ENCODE measurements around the gene TSPOAP1. TPM values are rescaled to one million over a fixed set of nuclear protein-coding genes. Genes with fewer than 3 reads are reported as not detected.

TSPOAP1 gene
- total and polyA plus RNA-seq, 2 of the 13 experiments (the other 11 are each of a cell fraction or from before 2014, with no cell fraction given): not detected

DNA sequence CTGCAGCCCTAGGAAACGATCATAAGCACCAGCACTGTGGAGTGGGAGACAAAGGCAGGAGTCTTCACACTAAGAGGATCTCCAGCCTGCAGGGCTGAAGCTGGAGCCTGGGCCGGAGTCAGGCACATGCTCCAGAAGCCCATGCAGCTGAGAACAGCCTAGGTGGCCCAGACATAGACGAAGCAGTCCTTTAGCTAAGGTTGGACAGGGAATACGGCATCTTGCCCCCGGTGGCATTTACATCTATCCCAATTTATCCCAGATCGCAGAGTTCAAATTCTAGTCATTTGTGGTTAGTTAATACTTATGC is 13.9 kb downstream of the TSPOAP1 start:
- intact Hi-C loops (cut with micrococcal nuclease; ENCODE audit: unreplicated experiment): no loop called here
- DNase-seq (ENCODE audit: low spot score) (no peak), FAIRE-seq (no peak), ATAC-seq (no peak)
- Histone ChIP-seq H2AFZ (ENCODE audit: low read length) (no peak overlapping the region), H3K79me2 (ENCODE audit: insufficient read depth, low read length) (no peaks in the 10 kb centered on the region), H3K27ac (ENCODE audit: extremely low read length, insufficient read depth, low read length) (no peak overlapping the region), H3K9ac (ENCODE audit: insufficient read depth, low read depth, low read length) (no peak overlapping the region), H3K4me3 (replicated peaks in 1 of 3; ENCODE audit: insufficient read depth in 1 of 3, low read depth in 2 of 3, low read length in 3 of 3) (no peak overlapping the region), H3K9me3 (ENCODE audit: low read length) (no peaks in the 10 kb centered on the region), H3K36me3 (replicated peaks in 1 of 2; ENCODE audit: control insufficient read depth in 1 of 2, insufficient read depth in 2 of 2, low read length in 2 of 2) (no peaks in the 10 kb centered on the region), H3K27me3 (ENCODE audit: control insufficient read depth in 1 of 2, insufficient read depth in 2 of 2, low read length in 2 of 2) (peaks cover 15 to 70% of the 10 kb centered on the region in 2 experiments; a peak in 4 of 5 replicates), H3K4me2 (ENCODE audit: low read depth, low read length) (no peak overlapping the region), H4K20me1 (ENCODE audit: insufficient read depth, low read length) (no peaks in the 10 kb centered on the region), H3K4me1 (ENCODE audit: insufficient read depth, low read length) (peaks cover 10% of the 10 kb centered on the region; the same call in 1 of the 2 replicates)
- ChIA-PET POLR2A (interaction anchor here (1.4 kb wide), 1 partner anchor 103 kb away, joined by 3 read pairs; the partner anchor contains the start of gene RNF43), CTCF (ENCODE audit: low intra/inter-chr PET ratio, low total read pairs) (interaction anchor here (5.0 kb wide), 1 partner anchor 133 kb away, joined by 121 read pairs; no protein-coding TSS in a partner anchor)
- TF ChIP-seq KAT2B (IDR thresholded peaks at IDR 0.05; ENCODE audit: borderline replicate concordance, low read depth, low read length) (no peak), ZNF703 (CRISPR knock-in tag; IDR thresholded peaks at IDR 0.05; ENCODE audit: borderline replicate concordance) (no peak), GATAD2A (CRISPR knock-in tag; IDR thresholded peaks at IDR 0.05) (no peak), REXO4 (CRISPR knock-in tag; IDR thresholded peaks at IDR 0.05; ENCODE audit: borderline replicate concordance) (no peak), MTERF4 (CRISPR knock-in tag; IDR thresholded peaks at IDR 0.05) (no peak), ATM (IDR thresholded peaks at IDR 0.05; ENCODE audit: borderline replicate concordance) (no peak), WIZ (CRISPR knock-in tag; IDR thresholded peaks at IDR 0.05) (no peak), STAT5B (CRISPR knock-in tag; IDR thresholded peaks at IDR 0.05) (no peak), FOXC1 (CRISPR knock-in tag; IDR thresholded peaks at IDR 0.05; ENCODE audit: borderline replicate concordance) (no peak), ZNF770 (CRISPR knock-in tag; IDR thresholded peaks at IDR 0.05) (no peak)
- WGBS (ENCODE audit: low lambda C conversion rate): 24% methylated on average over 5 of the region's 6 CpGs
- BruUV-seq (replicated peaks): no TSS peak
- in situ Hi-C loops (cut with HindIII; ENCODE audit: extremely low pct_ligation_motif_present, low pct_unique_long_range_greater_than_20kb): no loop called here

Measured in HepG2 (cell line).